ENCODE data around the gene C2orf78.

Gene C2orf78

GRCh38 chr2:73822991-73823390, 39.0 kb downstream of the C2orf78 start:
- TF ChIP-seq CTCF (IDR thresholded peaks at IDR 0.05; ENCODE audit: extremely low read depth, missing control alignments), result no peak
- no peak for DNase-seq (ENCODE audit: low spot score)

GRCh38 chr2:73823416-73823815, 39.4 kb downstream of the C2orf78 start:
- DNase-seq (ENCODE audit: low spot score), result no peak
- no peak for TF ChIP-seq CTCF (IDR thresholded peaks at IDR 0.05; ENCODE audit: extremely low read depth, missing control alignments)

GRCh38 chr2:73823916-73824523, 40.0 kb downstream of the C2orf78 start:
- DNase-seq (ENCODE audit: low spot score), result peak; percentile 68
- peak; percentile 43 for TF ChIP-seq CTCF (IDR thresholded peaks at IDR 0.05; ENCODE audit: extremely low read depth, missing control alignments)

GRCh38 chr2:73825408-73825807, 41.4 kb downstream of the C2orf78 start:
- DNase-seq (ENCODE audit: low spot score), result no peak
- TF ChIP-seq CTCF (IDR thresholded peaks at IDR 0.05; ENCODE audit: extremely low read depth, missing control alignments), result no peak

GRCh38 chr2:73827018-73827417, 43.0 kb downstream of the C2orf78 start:
- DNase-seq (ENCODE audit: low spot score), result peak; percentile 34
- no peak for TF ChIP-seq CTCF (IDR thresholded peaks at IDR 0.05; ENCODE audit: extremely low read depth, missing control alignments)

- no peak for TF ChIP-seq CTCF (IDR thresholded peaks at IDR 0.05; ENCODE audit: extremely low read depth, missing control alignments)
- DNase-seq (ENCODE audit: low spot score), result no peak
Observed at GRCh38 chr2:73827660-73828388, 43.8 kb downstream of the C2orf78 start.

- no peak for TF ChIP-seq CTCF (IDR thresholded peaks at IDR 0.05; ENCODE audit: extremely low read depth, missing control alignments)
- DNase-seq (ENCODE audit: low spot score), result no peak
Observed at GRCh38 chr2:73828389-73828817, 44.4 kb downstream of the C2orf78 start.

Measured in GM20000 (cell line).